Adrenal gland (tissue), 5 donors: ENCODE results near the gene RASSF4.

ENCODE experiments used
- CTCF ChIP-seq, 6 experiments: fragments of 450-650 bp in 4 of 6; fragments of 200-600 bp in 2 of 6; sonication (generic) in 1 of 6; IDR thresholded peaks; 1 replicate in 5 of 6; 2 replicates in 1 of 6; pipeline versions ENCODE4 v1.5.1 to v1.8.0; 2016 to 2021; ENCODE audit warnings: antibody characterized with exemption in 6 of 6, mild to moderate bottlenecking in 2 of 6, moderate library complexity in 1 of 6
- POLR2A ChIP-seq, 2 donors: fragments of 450-650 bp; IDR thresholded peaks; one replicate each; pipeline ENCODE4 v1.6.1; 2017; ENCODE audit warnings: antibody characterized with exemption in 2 of 2, mild to moderate bottlenecking in 2 of 2, moderate library complexity in 1 of 2
- donor health status: DM: no; HTN: no; CAD: no.

- TF ChIP-seq CTCF (IDR thresholded peaks at IDR 0.05) (peak; percentile 56 to 99 (median 88)), POLR2A (IDR thresholded peaks at IDR 0.05) (peak; percentile 34 to 43)
Observed at GRCh38 chr10:44974628-44975430, 15.2 kb downstream of the RASSF4 start.
